ENCODE measurements around the gene KCNN4. TPM values are rescaled to one million over a fixed set of nuclear protein-coding genes. Genes with fewer than 3 reads are reported as not detected.

The KCNN4 gene
- polyA plus RNA-seq, 1 of the 3 experiments (the other 2 are of a cell fraction) = 22.2 TPM

- CTCF ChIA-PET = interaction anchor here (1.0 to 5.4 kb wide), 8 partner anchors 10 to 44 kb away, joined by 3 to 47 read pairs (median 8); partner anchors contain the start of gene SMG9
- Histone ChIP-seq H3K9me2 (no peaks in the 10 kb centered on the region), H3K9me3 (no peaks in the 10 kb centered on the region), H3K9ac (peak overlapping the region; percentile 54), H3K4me2 (peak overlapping the region; percentile 41), H4K20me1 (ENCODE audit: insufficient read depth) (no peaks in the 10 kb centered on the region), H3K27ac (ENCODE audit: low read depth in 2 of 2, low read length in 1 of 2) (peak overlapping the region; percentile 11 to 94; a peak in 3 of 4 replicates), H3K4me3 (ENCODE audit: low read depth in 2 of 2, low read length in 1 of 2) (no peak overlapping the region), H3K36me3 (replicated peaks in 1 of 2; ENCODE audit: control insufficient read depth in 1 of 2, insufficient read depth in 2 of 2, low read length in 1 of 2) (no peaks in the 10 kb centered on the region), H2AFZ (ENCODE audit: low read depth) (peak overlapping the region; percentile 50; the same call in 1 of the 2 replicates), H3K79me2 (ENCODE audit: insufficient read depth) (no peaks in the 10 kb centered on the region), H3K4me1 (ENCODE audit: control insufficient read depth in 1 of 2, insufficient read depth in 2 of 2, low read depth in 1 of 2, low read length in 1 of 2) (peaks cover 0 to 21% of the 10 kb centered on the region in 2 experiments; a peak in 3 of 4 replicates), H3K27me3 (ENCODE audit: insufficient read depth) (no peaks in the 10 kb centered on the region), H3F3A (replicated peaks; ENCODE audit: insufficient read depth) (peaks cover 34% of the 10 kb centered on the region)
- 25% methylated on average over 13 of the region's 16 CpGs for WGBS (ENCODE audit: low lambda C conversion rate)
- POLR2A ChIA-PET = no interaction called here
- DNase-seq = no peak
- TF ChIP-seq PBX3 (IDR thresholded peaks at IDR 0.05) = peak; percentile 39; the same call in 1 of the 2 replicates
- TF ChIP-seq REST (IDR thresholded peaks at IDR 0.05; ENCODE audit: low read depth, low read length) = 0 out of 2 replicates have a peak, but pooled peaks have one; percentile 43
- peak; percentile 87; the same call in 1 of the 2 replicates for TF ChIP-seq MEF2A (IDR thresholded peaks at IDR 0.05; ENCODE audit: borderline replicate concordance, low read depth)
- no peak for TF ChIP-seq NRF1 (IDR thresholded peaks at IDR 0.05; ENCODE audit: low read depth, low read length)
- no peak for TF ChIP-seq RFX5 (IDR thresholded peaks at IDR 0.05; ENCODE audit: low read length)
- TF ChIP-seq SMC3 (IDR thresholded peaks at IDR 0.05; ENCODE audit: low read depth, low read length) = no peak
- TF ChIP-seq TCF12 (IDR thresholded peaks at IDR 0.05) = peak; percentile 82
- peak; percentile 65 for TF ChIP-seq TEAD4 (IDR thresholded peaks at IDR 0.05; ENCODE audit: borderline replicate concordance, insufficient read depth)
- no peak for TF ChIP-seq CTCF (IDR thresholded peaks at IDR 0.05)
- TF ChIP-seq IRF3 (IDR thresholded peaks at IDR 0.05; ENCODE audit: low read depth, low read length) = no peak
- no peak for TF ChIP-seq USF2 (IDR thresholded peaks at IDR 0.05; ENCODE audit: borderline replicate concordance, low read depth, low read length)
- peak; percentile 74; the same call in 1 of the 2 replicates for TF ChIP-seq RXRA (IDR thresholded peaks at IDR 0.05; ENCODE audit: borderline replicate concordance, low read depth)
- no peak for TF ChIP-seq GABPA (IDR thresholded peaks at IDR 0.05; ENCODE audit: low read depth)
- TF ChIP-seq POLR2AphosphoS5 (IDR thresholded peaks at IDR 0.05; ENCODE audit: low read depth, low read length) = peak; percentile 83
- TF ChIP-seq GATA2 (CRISPR knock-in tag; IDR thresholded peaks at IDR 0.05) = no peak
- peak; percentile 90 for TF ChIP-seq JUND (IDR thresholded peaks at IDR 0.05)
- no peak for TF ChIP-seq FOXM1 (IDR thresholded peaks at IDR 0.05; ENCODE audit: low read depth)
- peak; percentile 80 for TF ChIP-seq NFIC (IDR thresholded peaks at IDR 0.05; ENCODE audit: borderline replicate concordance)
- 0 out of 2 replicates have a peak, but pooled peaks have one; percentile 75 for TF ChIP-seq SIN3A (IDR thresholded peaks at IDR 0.05; ENCODE audit: borderline replicate concordance, low read depth, low read length)
- no peak for TF ChIP-seq CHD2 (IDR thresholded peaks at IDR 0.05; ENCODE audit: low read length, partially characterized antibody)
- no peak for TF ChIP-seq YY1 (IDR thresholded peaks at IDR 0.05; ENCODE audit: low read depth)
- peak; percentile 46; the same call in 1 of the 2 replicates for TF ChIP-seq ZBTB33 (IDR thresholded peaks at IDR 0.05; ENCODE audit: borderline replicate concordance, low read depth)
Measured at GRCh38 chr19:43765109-43765876, 15.5 kb downstream of the KCNN4 start.

All from SK-N-SH (cell line).